COR-L47 (cell line): ENCODE measurements around the gene ENOX1.
"Not testable (repeated sequence)": the region's sequence is repeated elsewhere in the genome, so short reads cannot be mapped to it uniquely, and the experiment has no call there.

Experiments used
- DNase-seq: peaks from one replicate; lab custom pipeline; 2025; lab: John Stamatoyannopoulos, UW

Gene ENOX1

GRCh38 chr13:43356567-43356966 is 430.2 kb downstream of the ENOX1 start:
- no peak for DNase-seq

- DNase-seq, result no peak
These were observed 431.0 kb downstream of the ENOX1 start for GRCh38 chr13:43355774-43356173.

- no peak for DNase-seq
These were observed 432.4 kb downstream of the ENOX1 start for GRCh38 chr13:43354153-43354945.

DNA sequence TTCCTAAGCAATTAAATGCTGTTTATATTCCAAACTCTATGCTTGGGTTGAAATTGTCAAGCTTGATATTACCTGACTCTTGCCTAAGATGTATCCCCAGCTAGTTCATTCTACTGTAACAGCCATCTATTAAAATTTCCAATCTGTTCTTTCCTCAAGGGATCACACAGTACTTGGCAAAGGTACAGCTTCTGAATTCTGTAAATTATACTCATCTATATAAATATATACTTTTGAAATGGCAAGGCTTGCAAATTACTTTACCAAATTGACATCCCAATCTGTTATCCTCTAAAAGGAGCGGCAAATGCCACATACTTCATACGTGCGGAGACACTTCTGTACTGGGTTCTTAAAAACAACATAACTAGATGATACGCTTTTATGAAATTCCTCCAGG is 433.1 kb downstream of the ENOX1 start:
- DNase-seq, result no peak

- not testable (repeated sequence) for DNase-seq
These were observed 435.2 kb downstream of the ENOX1 start for GRCh38 chr13:43351612-43352011.

GRCh38 chr13:43348397-43348796 is 438.4 kb downstream of the ENOX1 start:
- DNase-seq, result no peak

- DNase-seq, result no peak
These were observed 438.9 kb downstream of the ENOX1 start for GRCh38 chr13:43347877-43348276.

- DNase-seq, result no peak
These were observed 440.3 kb downstream of the ENOX1 start for GRCh38 chr13:43346427-43346826.

- peak; percentile 20 for DNase-seq
These were observed 443.1 kb downstream of the ENOX1 start for GRCh38 chr13:43343645-43344044.

DNA sequence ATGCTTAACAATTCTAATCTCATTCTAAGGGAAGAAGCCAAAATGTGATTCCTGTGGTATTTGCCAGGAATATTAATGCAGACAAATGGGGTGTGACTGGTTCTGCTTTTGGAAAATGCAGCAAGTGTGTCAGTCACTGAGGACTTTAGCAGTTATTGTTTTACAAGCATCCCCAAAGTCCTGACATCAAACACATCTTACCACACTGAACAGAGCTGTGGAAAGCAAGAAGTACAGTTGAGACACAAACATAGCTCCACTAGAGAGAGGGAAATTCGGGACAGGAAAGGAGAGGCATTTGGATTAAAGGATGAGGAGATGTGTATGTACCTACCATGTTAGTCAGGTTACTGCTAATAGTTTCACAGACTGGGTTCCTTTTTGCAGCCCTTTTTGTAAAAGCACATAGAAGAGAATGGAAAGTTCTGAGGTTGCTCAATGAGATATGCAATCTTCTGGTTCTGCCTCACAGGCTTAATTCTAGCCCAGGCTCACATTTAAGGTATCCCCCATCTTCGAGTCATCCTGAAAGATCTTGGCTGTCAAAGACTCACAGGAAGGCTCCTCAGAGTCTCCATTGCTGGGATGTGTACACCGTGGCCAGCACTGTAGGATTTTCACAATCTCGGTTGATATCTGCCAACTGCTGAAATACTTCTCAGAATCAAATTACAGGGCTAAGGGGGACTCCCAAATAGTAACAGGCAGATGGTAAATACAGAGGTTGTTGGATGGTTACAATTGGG is 446.8 kb downstream of the ENOX1 start:
- DNase-seq, result no peak

- DNase-seq, result no peak
These were observed 447.5 kb downstream of the ENOX1 start for GRCh38 chr13:43339145-43339804.

DNA sequence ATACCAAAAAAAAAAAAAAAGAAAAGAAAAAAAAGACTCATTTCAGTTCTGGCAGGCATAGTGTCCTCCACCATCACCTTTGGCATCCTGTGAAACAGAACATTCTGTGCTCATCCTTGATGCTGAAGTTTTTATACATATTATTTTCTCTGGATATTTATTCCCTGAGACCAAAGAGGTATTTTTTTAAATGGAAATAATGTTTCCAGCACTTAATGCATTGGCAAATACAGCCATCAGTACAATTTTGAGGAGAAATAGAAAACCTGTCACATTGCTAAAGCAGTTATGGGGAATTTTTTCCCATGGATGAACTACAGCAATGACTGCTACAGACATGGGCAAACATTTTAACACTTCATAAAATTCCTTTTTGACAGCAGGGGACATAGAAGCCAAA is 451.0 kb downstream of the ENOX1 start:
- DNase-seq, result no peak

DNA sequence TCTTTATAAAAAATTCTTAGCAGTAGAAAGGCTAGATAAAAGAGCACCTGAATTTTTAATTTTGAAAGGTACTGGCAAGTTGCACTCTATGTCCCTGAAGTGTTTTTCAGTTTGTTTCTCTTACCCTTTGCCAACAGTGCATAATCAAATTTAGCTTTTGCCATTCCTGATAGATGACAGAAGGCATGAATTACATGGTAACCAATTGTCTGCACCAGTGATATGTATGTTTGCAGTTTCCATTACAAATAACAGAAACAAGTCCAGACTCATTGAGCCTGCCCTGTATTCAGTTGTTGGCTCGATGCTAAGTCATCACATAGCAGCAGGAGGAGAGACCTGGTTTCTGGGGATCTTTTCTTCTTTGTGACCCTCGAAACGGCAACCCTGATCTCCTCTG is 453.6 kb downstream of the ENOX1 start:
- DNase-seq, result no peak

- no peak for DNase-seq
These were observed 455.1 kb downstream of the ENOX1 start for GRCh38 chr13:43331672-43332071.

GRCh38 chr13:43329702-43330101 is 457.1 kb downstream of the ENOX1 start:
- no peak for DNase-seq

DNA sequence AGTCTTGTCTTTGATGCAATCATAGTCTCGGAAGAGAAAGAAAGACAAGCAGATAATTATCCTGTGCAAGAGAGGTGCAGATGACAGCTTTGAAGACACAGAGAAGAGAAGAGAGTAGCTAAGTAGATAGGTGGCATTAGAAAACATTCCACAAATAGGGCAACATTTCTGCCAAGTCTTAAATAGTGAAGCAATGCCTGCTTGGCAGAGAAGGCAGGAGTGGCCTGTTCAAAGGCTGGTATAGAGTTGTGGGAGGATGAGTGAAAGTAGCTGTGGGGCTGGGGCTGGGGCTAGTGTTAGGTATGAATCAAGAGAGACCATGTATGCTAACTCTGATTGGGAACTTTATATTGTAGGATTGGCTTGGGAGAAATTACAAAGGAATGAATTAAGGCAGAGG is 457.9 kb downstream of the ENOX1 start:
- DNase-seq, result no peak

GRCh38 chr13:43326100-43326499 is 460.7 kb downstream of the ENOX1 start:
- no peak for DNase-seq

- no peak for DNase-seq
These were observed 461.1 kb downstream of the ENOX1 start for GRCh38 chr13:43325636-43326035.

GRCh38 chr13:43324129-43324528 is 462.6 kb downstream of the ENOX1 start:
- DNase-seq, result no peak

- no peak for DNase-seq
These were observed 466.9 kb downstream of the ENOX1 start for GRCh38 chr13:43319617-43320444.

GRCh38 chr13:43316946-43317353 is 469.8 kb downstream of the ENOX1 start:
- DNase-seq, result peak; percentile 42

DNA sequence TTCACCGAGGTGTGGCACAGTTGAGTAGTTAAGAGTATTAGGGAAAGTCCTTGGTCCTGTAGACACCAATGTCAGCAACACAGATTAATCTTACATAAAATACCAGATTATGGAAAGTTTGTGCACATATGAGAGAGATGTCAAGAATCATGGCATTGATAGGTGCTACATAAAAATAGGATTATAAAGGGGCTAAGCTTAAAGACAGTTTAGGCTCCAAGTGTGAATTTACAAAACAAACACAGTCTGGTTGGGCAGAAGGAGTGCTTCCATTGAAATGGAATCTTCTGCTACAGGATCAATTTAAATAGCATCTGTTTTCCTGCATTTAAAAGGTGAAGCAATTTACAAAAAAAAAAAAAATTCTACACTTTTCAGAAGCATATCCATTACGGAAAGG is 470.5 kb downstream of the ENOX1 start:
- no peak for DNase-seq
